Lung (tissue), 12 donors: ENCODE data around the gene SLC35F1. TPM values are rescaled to one million over a fixed set of nuclear protein-coding genes. Genes with fewer than 3 reads are reported as not detected.

Experiments
- ATAC-seq: fragments of 200-7000 bp; cut with Tn5 transposase; one replicate; pipeline ENCODE4 v1.9.1; 2020; ENCODE audit warnings: moderate number of reproducible peaks; ENCODE audit not compliant: insufficient read depth, low FRiP score
- DNase-seq, 3 donors: peaks; one replicate each; pipeline ENCODE4 v3.0.0-alpha.2; 2013 to 2017
- H3K27ac ChIP-seq, 2 donors: one replicate each; pipeline ENCODE4 v1.5.1; 2013; ENCODE audit warnings: mild to moderate bottlenecking in 2 of 2, moderate library complexity in 2 of 2, control low read depth in 1 of 2, inconsistent platforms in 1 of 2, low read depth in 1 of 2, low read length in 1 of 2
- H3K27me3 ChIP-seq, 3 donors: one replicate each; pipeline ENCODE4 v1.5.1; 2013; ENCODE audit warnings: low read length in 2 of 3; ENCODE audit not compliant: control insufficient read depth in 3 of 3, insufficient read depth in 3 of 3
- H3K36me3 ChIP-seq, 4 donors: one replicate each; pipeline ENCODE4 v1.5.1; 2013; ENCODE audit warnings: low read length in 4 of 4, mild to moderate bottlenecking in 1 of 4, moderate library complexity in 1 of 4; ENCODE audit not compliant: control insufficient read depth in 4 of 4, insufficient read depth in 4 of 4
- H3K4me1 ChIP-seq, 5 donors: one replicate each; pipeline ENCODE4 v1.5.1; 2013; ENCODE audit warnings: low read length in 5 of 5, mild to moderate bottlenecking in 2 of 5, moderate library complexity in 1 of 5; ENCODE audit not compliant: control insufficient read depth in 5 of 5, insufficient read depth in 5 of 5
- H3K4me3 ChIP-seq: one replicate; pipeline ENCODE4 v1.5.1; 2013; ENCODE audit warnings: mild to moderate bottlenecking, control low read depth, moderate library complexity
- H3K9ac ChIP-seq, 2 donors: one replicate each; pipeline ENCODE4 v1.5.1; 2013; ENCODE audit warnings: low read length in 2 of 2, control low read depth in 1 of 2; ENCODE audit not compliant: insufficient read depth in 1 of 2
- H3K9me3 ChIP-seq, 4 donors: one replicate each; pipeline ENCODE4 v1.5.1; 2013; ENCODE audit warnings: low read length in 3 of 4, mild to moderate bottlenecking in 1 of 4, moderate library complexity in 1 of 4; ENCODE audit not compliant: control insufficient read depth in 4 of 4, insufficient read depth in 3 of 4
- CTCF ChIP-seq: IDR thresholded peaks from 2 replicates; pipeline ENCODE4 v1.5.1; 2012; ENCODE audit warnings: mild to moderate bottlenecking; ENCODE audit errors: control extremely low read depth, extremely low read depth
- WGBS, 2 donors: extraction: QIAGEN DNeasy Blood & Tissue Kit; methylation state at CpG; one replicate each; pipeline ENCODE4 v1.1.7; 2013; 5-methylcytosine and 5-hydroxymethylcytosine counted together
- polyA plus RNA-seq, 2 donors: library from polyadenylated mRNA; stranded (reverse); fragments of 200-250 nt; gene quantifications; one replicate each; pipeline ENCODE4 v1.2.1, GENCODE V29; 2013
- total RNA-seq, 2 donors: library from RNA; depleted of rRNA in 1 of 2; stranded (reverse); fragments of >200 nt in 1 of 2; gene quantifications; one replicate each; pipeline ENCODE4 v1.2.1, GENCODE V29; 2014 to 2021
- donor health status: control.
- donor health status: control.
- donor health status: Bipolar disorder and iron deficiency.
- donor health status: healthy.
- donor health status: DM: yes; HTN: yes; CAD: no.

SLC35F1 gene
- total and polyA plus RNA-seq, 4 donors = 0.04 to 5.7 (median 0.07) TPM

GRCh38 chr6:118177720-118178119 lies 270.7 kb downstream of the SLC35F1 start:
- H3K9ac ChIP-seq = no peak overlapping the region
- no peaks in the 10 kb centered on the region for H3K27me3 ChIP-seq
- no peaks in the 10 kb centered on the region for H3K36me3 ChIP-seq
- TF ChIP-seq CTCF = no peak
- no peak for DNase-seq
- ATAC-seq = no peak
- 62 to 69% methylated on average over 3 of the region's 3 CpGs for WGBS, 2 donors
- H3K4me1 ChIP-seq = no peaks in the 10 kb centered on the region
- peaks cover 0 to 6% (median 3%) of the 10 kb centered on the region in 4 donors for H3K9me3 ChIP-seq
- no peak overlapping the region for H3K4me3 ChIP-seq
- no peak overlapping the region for H3K27ac ChIP-seq

- no peaks in the 10 kb centered on the region for H3K4me1 ChIP-seq
- DNase-seq = no peak
- ATAC-seq = no peak
- no peak overlapping the region for H3K4me3 ChIP-seq
- no peak overlapping the region for H3K9ac ChIP-seq
- WGBS, 2 donors = 85 to 88% methylated on average over 1 of the region's 1 CpG
- no peak for TF ChIP-seq CTCF
- H3K9me3 ChIP-seq = peaks cover 0 to 4% (median 0%) of the 10 kb centered on the region in 4 donors
- no peaks in the 10 kb centered on the region for H3K27me3 ChIP-seq
- H3K36me3 ChIP-seq = no peaks in the 10 kb centered on the region
- H3K27ac ChIP-seq = no peak overlapping the region
Observed at GRCh38 chr6:118179048-118179447, 272.0 kb downstream of the SLC35F1 start.

- no peak overlapping the region for H3K4me3 ChIP-seq
- DNase-seq (no peak), ATAC-seq (no peak)
- H3K9ac ChIP-seq = no peak overlapping the region
- no peak overlapping the region for H3K27ac ChIP-seq
- 21 to 34% methylated on average over 1 of the region's 1 CpG for WGBS, 2 donors
- no peak for TF ChIP-seq CTCF
- no peaks in the 10 kb centered on the region for H3K9me3 ChIP-seq
- no peaks in the 10 kb centered on the region for H3K36me3 ChIP-seq
- H3K4me1 ChIP-seq = peaks cover 0 to 16% (median 7%) of the 10 kb centered on the region in 5 donors
- H3K27me3 ChIP-seq = no peaks in the 10 kb centered on the region
Observed at GRCh38 chr6:118186672-118187567, 279.9 kb downstream of the SLC35F1 start.
